Neural cell (in vitro differentiated cells): Measurements from ENCODE around the gene ARHGAP24.

Experiments used
- CTCF ChIP-seq: fragments of 450-650 bp; IDR thresholded peaks from 2 replicates; pipeline ENCODE4 v1.5.1; 2014; ENCODE audit warnings: antibody characterized with exemption, mild to moderate bottlenecking, moderate library complexity; ENCODE audit not compliant: poor library complexity, severe bottlenecking
- EZH2 ChIP-seq: fragments of 200-600, 300-800 bp; shearing (Covaris generic), sonication (generic); IDR thresholded peaks from 2 replicates; pipeline ENCODE4 v1.6.1; 2014; ENCODE audit warnings: antibody characterized with exemption, low read length, borderline replicate concordance, mild to moderate bottlenecking; ENCODE audit not compliant: insufficient read depth, poor library complexity, severe bottlenecking
- MXI1 ChIP-seq: fragments of 450-650 bp; conservative IDR thresholded peaks from 2 replicates; pipeline ENCODE4 v1.6.1; 2014; ENCODE audit warnings: antibody characterized with exemption, mild to moderate bottlenecking; ENCODE audit not compliant: poor library complexity, severe bottlenecking

DNA sequence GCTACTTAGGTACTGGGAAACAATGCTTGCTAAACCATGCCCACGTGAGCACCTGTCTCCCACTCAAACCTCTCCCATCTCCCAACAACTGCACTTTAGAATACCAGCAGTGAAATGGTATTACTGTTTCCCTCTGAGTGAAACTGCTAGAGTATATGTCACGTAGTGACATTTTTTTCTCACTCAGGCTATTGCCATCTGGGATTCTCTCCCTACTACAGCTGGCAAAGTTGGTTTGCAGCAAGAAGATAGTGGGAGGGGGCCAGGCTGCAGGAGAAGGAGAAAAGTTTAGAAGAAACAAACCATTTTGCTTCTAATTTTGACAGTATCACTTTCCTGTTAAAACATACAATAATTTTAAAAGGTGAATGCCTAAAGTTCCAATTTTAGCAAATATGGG lies 526.6 kb downstream of the ARHGAP24 start:
- TF ChIP-seq MXI1: no peak
- no peak for TF ChIP-seq CTCF
- TF ChIP-seq EZH2: no peak
